Pancreas (tissue), 10 donors: ENCODE results near the gene C3orf52. TPM values are rescaled to one million over a fixed set of nuclear protein-coding genes. Genes with fewer than 3 reads are reported as not detected.

ENCODE experiments used
- ATAC-seq, 4 donors: fragments of 200-7000 bp; cut with Tn5 transposase; one replicate each; pipeline versions ENCODE4 v1.8.0 to v1.9.1; 2020; ENCODE audit warnings: mild to moderate bottlenecking in 4 of 4, moderate library complexity in 4 of 4
- DNase-seq, 6 donors: peaks; one replicate each; pipeline ENCODE4 v3.0.0-alpha.2; 2020
- FAIRE-seq: peaks from 2 replicates; lab custom pipeline; 2012; peaks lifted over from hg19 to GRCh38; lab: Jason Lieb, UNC
- H3K27ac ChIP-seq, 4 donors: fragments of 200-600 bp; sonication (generic); 1 replicate in 3 of 4; 2 replicates in 1 of 4; pipeline versions ENCODE4 v1.5.0 to v1.8.0; 2020
- H3K27me3 ChIP-seq, 4 donors: fragments of 200-600 bp; one replicate each; pipeline ENCODE4 v1.8.0; 2021
- H3K36me3 ChIP-seq, 3 donors: fragments of 200-600 bp; sonication (generic) in 1 of 3; one replicate each; pipeline versions ENCODE4 v1.5.0 to v1.8.0; 2020 to 2021
- H3K4me1 ChIP-seq, 3 donors: fragments of 200-600 bp; one replicate each; pipeline ENCODE4 v1.8.0; 2021
- H3K4me3 ChIP-seq, 4 donors: fragments of 200-600 bp; sonication (generic) in 2 of 4; one replicate each; pipeline versions ENCODE4 v1.5.0 to v1.8.0; 2020 to 2021
- H3K9me3 ChIP-seq, 4 donors: fragments of 200-600 bp; one replicate each; pipeline ENCODE4 v1.8.0; 2021
- WGBS, 2 donors: extraction: QIAGEN DNeasy Blood & Tissue Kit; methylation state at CpG; one replicate each; pipeline ENCODE4 v1.1.7; 2013; 5-methylcytosine and 5-hydroxymethylcytosine counted together
- intact Hi-C, 3 donors: fragments of 100-400 bp; cut with DNase I; formaldehyde crosslinking; loops; one replicate each; pipeline versions ENCODE4 v1.11.1 to v1.14.2; 2022
- polyA plus RNA-seq, 2 donors: library from polyadenylated mRNA; stranded (reverse); fragments of 200-250 nt; gene quantifications; one replicate each; pipeline ENCODE4 v1.2.3, GENCODE V29; 2013
- total RNA-seq, 6 donors: library from RNA; stranded (reverse); fragmentation: NEBNext Ultra II Directional in 4 of 6; extraction: Animal tissue kit (Norgen Biotek cat#: 25700) in 4 of 6; gene quantifications; one replicate each; pipeline versions ENCODE4 v1.2.1 to v1.2.4, GENCODE V29; 2021 to 2023
- TF ChIP-seq, protein P1 (sequence below), 4 donors: fragments of 200-600 bp; sonication (generic) in 3 of 4; IDR thresholded peaks; one replicate each; pipeline versions ENCODE4 v1.5.0 to v1.8.0; 2021; ENCODE audit warnings: antibody characterized with exemption in 4 of 4
- donor health status: healthy with polysubstance abuse.
- donor health status: DM: no; HTN: no; CAD: no; lungs with moderate emphysema.
- donor health status: DM: no; HTN: no; CAD: no.
- donor health status: control.
- donor health status: control.
- donor health status: Bipolar disorder and iron deficiency.
- donor health status: DM: yes; HTN: yes; CAD: no.
- donor health status: DM: no; HTN: no; CAD: no.
- donor health status: DM: no; HTN: no; CAD: no.
- donor health status: DM: yes; HTN: yes; CAD: no.

C3orf52 gene
- total and polyA plus RNA-seq, 8 donors, result 9.7 to 51.7 (median 21.4) TPM

DNA sequence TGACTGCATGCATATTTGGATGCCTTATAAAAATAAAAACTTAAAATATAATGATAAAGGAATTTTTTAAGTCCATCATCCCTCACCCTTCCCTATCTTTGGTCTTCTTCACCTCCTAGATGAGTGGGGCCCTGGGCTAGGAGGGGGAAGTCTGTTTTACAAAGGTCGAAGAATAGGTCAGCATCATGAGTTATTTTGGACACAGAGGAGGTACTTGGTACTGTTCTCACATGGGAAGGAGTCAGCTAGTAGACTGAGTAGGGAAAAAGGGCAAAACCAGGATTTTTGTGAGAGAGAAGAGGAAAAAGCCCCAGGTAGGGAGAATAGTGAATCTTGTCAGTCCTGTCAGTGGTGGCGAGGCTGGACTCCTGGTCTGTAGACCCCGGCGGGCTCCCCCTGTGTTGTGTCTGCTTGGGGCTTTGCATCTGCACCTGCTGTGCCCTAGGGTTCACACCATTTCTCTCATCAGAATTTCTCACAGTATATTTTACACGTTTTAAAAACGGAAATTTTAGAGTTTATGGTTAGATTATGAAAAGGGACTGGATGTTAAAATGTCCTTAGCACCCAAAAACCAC is 29.7 kb downstream of the C3orf52 start:
- no peak for DNase-seq
- FAIRE-seq, result no peak
- Histone ChIP-seq H3K36me3 (peaks cover 0 to 28% (median 0%) of the 10 kb centered on the region in 3 donors), H3K4me1 (peaks cover under 1 to 5% (median under 1%) of the 10 kb centered on the region in 3 donors), H3K9me3 (no peaks in the 10 kb centered on the region), H3K4me3 (no peak overlapping the region), H3K27ac (no peak overlapping the region), H3K27me3 (no peaks in the 10 kb centered on the region)
- intact Hi-C loops, result no loop called here
- no peak for ATAC-seq
- WGBS, 2 donors, result 87% methylated on average over 6 of the region's 6 CpGs
- TF ChIP-seq, protein P1, sequence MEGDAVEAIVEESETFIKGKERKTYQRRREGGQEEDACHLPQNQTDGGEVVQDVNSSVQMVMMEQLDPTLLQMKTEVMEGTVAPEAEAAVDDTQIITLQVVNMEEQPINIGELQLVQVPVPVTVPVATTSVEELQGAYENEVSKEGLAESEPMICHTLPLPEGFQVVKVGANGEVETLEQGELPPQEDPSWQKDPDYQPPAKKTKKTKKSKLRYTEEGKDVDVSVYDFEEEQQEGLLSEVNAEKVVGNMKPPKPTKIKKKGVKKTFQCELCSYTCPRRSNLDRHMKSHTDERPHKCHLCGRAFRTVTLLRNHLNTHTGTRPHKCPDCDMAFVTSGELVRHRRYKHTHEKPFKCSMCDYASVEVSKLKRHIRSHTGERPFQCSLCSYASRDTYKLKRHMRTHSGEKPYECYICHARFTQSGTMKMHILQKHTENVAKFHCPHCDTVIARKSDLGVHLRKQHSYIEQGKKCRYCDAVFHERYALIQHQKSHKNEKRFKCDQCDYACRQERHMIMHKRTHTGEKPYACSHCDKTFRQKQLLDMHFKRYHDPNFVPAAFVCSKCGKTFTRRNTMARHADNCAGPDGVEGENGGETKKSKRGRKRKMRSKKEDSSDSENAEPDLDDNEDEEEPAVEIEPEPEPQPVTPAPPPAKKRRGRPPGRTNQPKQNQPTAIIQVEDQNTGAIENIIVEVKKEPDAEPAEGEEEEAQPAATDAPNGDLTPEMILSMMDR (IDR thresholded peaks at IDR 0.05), result no peak

DNA sequence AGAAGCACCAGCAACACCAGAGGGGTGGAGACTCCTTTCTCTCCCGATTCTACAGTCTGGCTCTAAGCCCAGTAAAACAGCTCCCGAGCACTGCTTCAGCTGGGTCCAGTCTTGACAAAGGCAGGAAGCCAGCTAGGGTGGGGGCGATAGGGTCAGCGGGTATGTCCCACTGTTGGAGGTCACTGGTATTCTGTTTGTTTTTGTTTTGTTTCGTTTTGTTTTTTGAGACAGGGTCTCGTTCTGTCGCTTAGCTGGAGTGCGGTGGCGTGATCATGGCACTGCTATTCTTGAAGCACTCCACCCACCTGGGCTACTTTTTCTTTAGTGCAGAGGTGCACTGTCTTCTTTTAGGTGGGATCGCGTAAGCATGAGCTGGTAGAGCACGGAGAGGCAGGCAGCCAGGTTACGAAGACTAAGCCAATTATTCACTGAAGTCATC is 30.6 kb downstream of the C3orf52 start:
- H3K27me3 ChIP-seq, result no peaks in the 10 kb centered on the region
- ATAC-seq, result no peak
- DNase-seq, result no peak
- peaks cover 7 to 10% (median 9%) of the 10 kb centered on the region in 3 donors for H3K4me1 ChIP-seq
- peaks cover 0 to 29% (median 0%) of the 10 kb centered on the region in 3 donors for H3K36me3 ChIP-seq
- H3K27ac ChIP-seq, result no peak overlapping the region
- 73 to 76% methylated on average over 13 of the region's 13 CpGs for WGBS, 2 donors
- no peaks in the 10 kb centered on the region for H3K9me3 ChIP-seq
- TF ChIP-seq, protein P1 (IDR thresholded peaks at IDR 0.05), result no peak
- H3K4me3 ChIP-seq, result no peak overlapping the region
- FAIRE-seq, result no peak
- intact Hi-C loops, result no loop called here

DNA sequence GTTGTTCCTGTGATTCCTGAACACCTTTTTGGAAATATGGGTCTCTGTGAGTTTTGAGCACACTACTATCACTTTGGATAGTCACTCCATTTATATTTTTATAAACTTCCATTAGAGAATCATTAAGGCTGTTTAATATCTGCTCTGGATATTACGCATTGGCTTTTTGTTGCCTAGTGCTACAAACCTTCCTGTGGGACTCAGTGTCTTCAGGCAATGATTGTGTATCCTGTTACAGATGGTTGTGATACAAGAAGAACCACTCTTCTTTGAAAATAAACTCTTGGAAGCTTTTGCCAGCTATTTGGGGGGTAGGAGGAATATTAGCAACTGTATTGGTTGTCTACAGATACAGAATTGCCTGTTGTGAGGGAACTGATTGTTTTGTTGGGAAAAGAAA is 31.2 kb downstream of the C3orf52 start:
- H3K9me3 ChIP-seq, result no peaks in the 10 kb centered on the region
- FAIRE-seq (no peak), ATAC-seq (no peak), DNase-seq (no peak)
- no peaks in the 10 kb centered on the region for H3K27me3 ChIP-seq
- peaks cover 0 to 29% (median 0%) of the 10 kb centered on the region in 3 donors for H3K36me3 ChIP-seq
- TF ChIP-seq, protein P1 (IDR thresholded peaks at IDR 0.05), result no peak
- intact Hi-C loops, result no loop called here
- H3K27ac ChIP-seq, result no peak overlapping the region
- 94 to 97% methylated on average over 1 of the region's 1 CpG for WGBS, 2 donors
- H3K4me3 ChIP-seq, result no peak overlapping the region
- peaks cover 9 to 14% (median 12%) of the 10 kb centered on the region in 3 donors for H3K4me1 ChIP-seq

DNA sequence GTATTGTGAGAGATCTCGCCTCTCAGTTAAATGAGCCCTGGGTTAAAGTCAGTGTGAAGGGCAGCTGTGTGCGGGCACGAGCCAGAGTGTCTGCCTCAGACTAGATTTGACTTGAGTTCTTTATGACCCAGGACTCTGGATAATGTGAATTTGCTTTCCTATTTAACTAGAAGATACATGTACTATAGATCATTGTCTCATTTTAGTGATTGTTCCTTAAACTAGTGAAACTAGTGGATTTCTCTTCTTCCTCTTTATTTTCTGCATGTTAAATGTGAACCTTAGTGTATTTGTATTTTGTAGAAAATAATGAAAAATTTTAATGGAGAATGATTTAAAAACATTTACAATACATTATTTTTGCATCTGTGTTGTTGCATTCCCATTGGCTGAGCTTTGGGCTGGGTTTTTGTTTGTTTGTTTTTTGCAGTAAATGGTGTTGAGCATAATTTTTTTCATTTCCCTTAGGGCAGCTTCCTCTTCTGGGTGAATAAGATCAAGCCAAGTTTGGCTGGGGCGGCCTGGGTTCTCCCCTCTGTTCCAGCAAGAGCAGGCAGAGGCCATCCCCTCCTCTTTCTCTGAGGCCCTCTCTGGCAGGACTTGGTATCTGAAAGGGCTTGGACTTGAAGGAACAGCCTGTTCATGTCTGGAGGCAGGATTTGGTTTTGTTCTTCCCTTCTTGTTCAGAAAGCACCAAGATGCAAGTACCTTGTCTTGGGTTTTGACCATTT is 31.8 kb downstream of the C3orf52 start:
- Histone ChIP-seq H3K4me3 (no peak overlapping the region), H3K27me3 (no peaks in the 10 kb centered on the region), H3K4me1 (peaks cover 9 to 14% (median 12%) of the 10 kb centered on the region in 3 donors), H3K9me3 (no peaks in the 10 kb centered on the region), H3K27ac (no peak overlapping the region), H3K36me3 (peaks cover 0 to 29% (median 0%) of the 10 kb centered on the region in 3 donors)
- FAIRE-seq, result no peak
- ATAC-seq, result peak in 2 of 4 donors; percentile 36 to 75
- TF ChIP-seq, protein P1 (IDR thresholded peaks at IDR 0.05), result no peak
- WGBS, 2 donors, result 93 to 98% methylated on average over 4 of the region's 4 CpGs
- intact Hi-C loops, result no loop called here
- no peak for DNase-seq
